Measurements from ENCODE around the gene ZCCHC14. TPM values are rescaled to one million over a fixed set of nuclear protein-coding genes. Genes with fewer than 3 reads are reported as not detected.

ZCCHC14 gene
- total RNA-seq, 1 experiment from 2014 or later: 45.4 TPM

GRCh38 chr16:87443016-87443415 lies 49.8 kb downstream of the ZCCHC14 start:
- H3K27me3 Mint-ChIP-seq (ENCODE audit: unreplicated experiment): no peaks in the 10 kb centered on the region
- no peaks in the 10 kb centered on the region for H3K4me1 Mint-ChIP-seq (ENCODE audit: low read depth, unreplicated experiment)
- H3K4me3 Mint-ChIP-seq (ENCODE audit: low read depth, unreplicated experiment): no peak overlapping the region
- no peak overlapping the region for H3K27ac Mint-ChIP-seq (ENCODE audit: unreplicated experiment)
- DNase-seq: no peak
- intact Hi-C loops (cut with micrococcal nuclease; ENCODE audit: unreplicated experiment): no loop called here
- no TSS peak for BruUV-seq (replicated peaks)
- H3K36me3 Mint-ChIP-seq (ENCODE audit: insufficient read depth, unreplicated experiment): peaks cover 24% of the 10 kb centered on the region
- H3K9me3 Mint-ChIP-seq (ENCODE audit: low read depth, unreplicated experiment): peaks cover 7% of the 10 kb centered on the region
- CTCF ChIA-PET: interaction anchor here (0.7 kb wide), 1 partner anchor 12 kb away, joined by 3 read pairs; no protein-coding TSS in a partner anchor
- TF ChIP-seq CTCF (IDR thresholded peaks at IDR 0.05; ENCODE audit: unreplicated experiment): no peak

GRCh38 chr16:87442581-87442966 lies 50.2 kb downstream of the ZCCHC14 start:
- no TSS peak for BruUV-seq (replicated peaks)
- TF ChIP-seq CTCF (IDR thresholded peaks at IDR 0.05; ENCODE audit: unreplicated experiment): no peak
- Mint-ChIP-seq H3K4me1 (ENCODE audit: low read depth, unreplicated experiment) (no peaks in the 10 kb centered on the region), H3K27me3 (ENCODE audit: unreplicated experiment) (no peaks in the 10 kb centered on the region), H3K27ac (ENCODE audit: unreplicated experiment) (no peak overlapping the region), H3K36me3 (ENCODE audit: insufficient read depth, unreplicated experiment) (peaks cover 26% of the 10 kb centered on the region), H3K9me3 (ENCODE audit: low read depth, unreplicated experiment) (peaks cover 7% of the 10 kb centered on the region), H3K4me3 (ENCODE audit: low read depth, unreplicated experiment) (no peak overlapping the region)
- no peak for DNase-seq
- intact Hi-C loops (cut with micrococcal nuclease; ENCODE audit: unreplicated experiment): no loop called here
- CTCF ChIA-PET: no interaction called here

GRCh38 chr16:87441886-87442580 lies 50.8 kb downstream of the ZCCHC14 start:
- no peak for TF ChIP-seq CTCF (IDR thresholded peaks at IDR 0.05; ENCODE audit: unreplicated experiment)
- Mint-ChIP-seq H3K4me1 (ENCODE audit: low read depth, unreplicated experiment) (no peaks in the 10 kb centered on the region), H3K4me3 (ENCODE audit: low read depth, unreplicated experiment) (no peak overlapping the region), H3K27me3 (ENCODE audit: unreplicated experiment) (no peaks in the 10 kb centered on the region), H3K27ac (ENCODE audit: unreplicated experiment) (no peak overlapping the region), H3K9me3 (ENCODE audit: low read depth, unreplicated experiment) (peaks cover 7% of the 10 kb centered on the region), H3K36me3 (ENCODE audit: insufficient read depth, unreplicated experiment) (peaks cover 24% of the 10 kb centered on the region)
- DNase-seq: no peak
- BruUV-seq (replicated peaks): no TSS peak
- intact Hi-C loops (cut with micrococcal nuclease; ENCODE audit: unreplicated experiment): no loop called here
- CTCF ChIA-PET: no interaction called here

- H3K27me3 Mint-ChIP-seq (ENCODE audit: unreplicated experiment): no peaks in the 10 kb centered on the region
- CTCF ChIA-PET: no interaction called here
- H3K4me3 Mint-ChIP-seq (ENCODE audit: low read depth, unreplicated experiment): no peak overlapping the region
- no peaks in the 10 kb centered on the region for H3K4me1 Mint-ChIP-seq (ENCODE audit: low read depth, unreplicated experiment)
- H3K36me3 Mint-ChIP-seq (ENCODE audit: insufficient read depth, unreplicated experiment): peaks cover 9% of the 10 kb centered on the region
- no peak for DNase-seq
- H3K9me3 Mint-ChIP-seq (ENCODE audit: low read depth, unreplicated experiment): peaks cover 3% of the 10 kb centered on the region
- no peak for TF ChIP-seq CTCF (IDR thresholded peaks at IDR 0.05; ENCODE audit: unreplicated experiment)
- H3K27ac Mint-ChIP-seq (ENCODE audit: unreplicated experiment): no peak overlapping the region
- intact Hi-C loops (cut with micrococcal nuclease; ENCODE audit: unreplicated experiment): no loop called here
- no TSS peak for BruUV-seq (replicated peaks)
Observed at GRCh38 chr16:87439926-87440325, 52.9 kb downstream of the ZCCHC14 start.

Data from Calu3 (cell line).